GM21423 (cell line): ENCODE results near the gene C6orf118.

ENCODE experiments used
- ATAC-seq: cut with Tn5 transposase; IDR thresholded peaks from one replicate; pipeline ENCODE4 v1.9.1; 2021; ENCODE audit warnings: mild to moderate bottlenecking, moderate library complexity; ENCODE audit not compliant: unreplicated experiment

C6orf118 gene

DNA sequence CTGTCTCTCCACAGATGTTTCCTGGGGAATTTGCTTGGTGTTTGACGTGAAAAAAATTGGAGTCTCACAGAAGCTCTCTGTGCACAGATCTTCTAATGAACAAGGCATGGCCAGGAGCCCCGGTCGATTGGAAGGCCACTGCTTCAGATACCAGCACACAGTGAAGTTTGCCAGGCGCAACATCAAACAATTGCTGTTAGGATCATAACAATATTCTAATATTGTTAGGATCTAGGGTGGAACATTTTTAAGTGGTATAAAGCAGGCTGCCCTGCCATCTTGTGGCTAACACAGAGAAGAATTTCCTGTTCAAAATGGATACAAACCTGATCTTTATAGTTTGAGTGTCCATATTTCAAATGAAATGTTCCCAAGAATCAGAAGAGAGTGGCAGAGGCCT is 64.1 kb downstream of the C6orf118 start:
- ATAC-seq, result no peak

- ATAC-seq, result no peak
These were observed 64.7 kb downstream of the C6orf118 start for GRCh38 chr6:165244524-165245247.

DNA sequence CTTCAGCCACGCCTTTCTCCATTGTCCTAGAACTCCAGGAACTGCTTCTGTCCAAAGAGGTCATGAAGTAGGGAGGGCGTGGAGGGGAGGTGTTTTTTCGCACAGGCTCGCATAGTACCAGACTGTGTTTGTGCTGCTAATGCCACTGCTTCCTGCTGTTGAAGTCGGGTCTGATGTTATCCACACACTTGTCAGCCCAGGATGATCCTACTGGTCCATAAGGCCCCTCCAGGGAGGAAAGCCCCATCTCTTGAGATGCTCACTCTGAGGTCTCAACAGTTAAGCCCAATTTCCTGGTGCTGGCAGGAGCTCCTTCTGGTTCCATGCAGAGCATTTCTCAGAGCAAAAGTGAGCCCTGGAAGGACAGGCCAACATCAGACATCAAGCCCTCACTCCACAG is 65.6 kb downstream of the C6orf118 start:
- no peak for ATAC-seq

DNA sequence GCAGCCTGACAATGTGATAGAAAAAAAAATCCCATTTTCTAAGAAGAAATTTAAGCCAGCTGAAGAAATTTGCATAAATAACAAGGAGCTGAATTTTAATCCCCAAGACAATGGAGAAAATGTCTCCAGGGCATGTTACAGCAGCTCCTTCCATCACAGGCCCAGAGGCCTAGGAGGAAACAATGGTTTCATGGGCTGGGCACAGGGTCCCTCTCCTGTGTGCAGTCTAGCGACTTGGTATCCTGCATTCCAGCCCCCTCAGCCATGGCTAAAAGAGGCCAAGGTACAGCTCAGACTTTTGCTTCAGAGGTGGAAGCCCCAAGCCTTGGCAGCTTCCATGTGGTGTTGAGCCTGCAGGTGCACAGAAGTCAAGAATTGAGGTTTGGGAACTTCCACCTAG is 73.1 kb downstream of the C6orf118 start:
- no peak for ATAC-seq

- ATAC-seq, result no peak
These were observed 76.5 kb downstream of the C6orf118 start for GRCh38 chr6:165232731-165233488.

GRCh38 chr6:165231581-165232561 is 77.5 kb downstream of the C6orf118 start:
- ATAC-seq, result no peak

GRCh38 chr6:165231177-165231576 is 78.2 kb downstream of the C6orf118 start:
- no peak for ATAC-seq
